Activated T-helper 1 cell treated with Interleukin-2 at 50 U/mL for 16 hours (primary cell): Measurements from ENCODE around the gene FLT1.

Experiments
- DNase-seq: peaks from one replicate; pipeline ENCODE4 v3.0.0-alpha.2; 2020; ENCODE audit warnings: low read depth

Gene FLT1

DNA sequence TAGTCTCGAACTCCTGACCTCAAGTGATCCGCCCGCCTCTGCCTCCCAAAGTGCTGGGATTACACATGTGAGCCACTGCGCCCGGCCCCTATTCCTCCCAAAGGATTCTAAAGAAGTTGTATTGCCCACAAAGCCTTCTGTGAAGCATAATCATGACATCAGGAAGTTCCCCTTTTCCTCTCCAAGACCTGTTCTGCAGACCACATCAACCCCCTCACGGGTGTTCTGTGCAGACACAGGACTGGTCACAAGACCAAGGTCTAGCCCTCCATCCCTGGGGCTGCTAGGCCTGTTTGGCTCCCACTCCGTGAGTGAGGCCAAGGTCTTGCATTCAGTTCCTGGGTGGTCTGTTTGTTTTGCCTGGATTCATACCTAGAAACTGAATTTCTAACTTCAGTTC is 178.1 kb downstream of the FLT1 start:
- no peak for DNase-seq

DNA sequence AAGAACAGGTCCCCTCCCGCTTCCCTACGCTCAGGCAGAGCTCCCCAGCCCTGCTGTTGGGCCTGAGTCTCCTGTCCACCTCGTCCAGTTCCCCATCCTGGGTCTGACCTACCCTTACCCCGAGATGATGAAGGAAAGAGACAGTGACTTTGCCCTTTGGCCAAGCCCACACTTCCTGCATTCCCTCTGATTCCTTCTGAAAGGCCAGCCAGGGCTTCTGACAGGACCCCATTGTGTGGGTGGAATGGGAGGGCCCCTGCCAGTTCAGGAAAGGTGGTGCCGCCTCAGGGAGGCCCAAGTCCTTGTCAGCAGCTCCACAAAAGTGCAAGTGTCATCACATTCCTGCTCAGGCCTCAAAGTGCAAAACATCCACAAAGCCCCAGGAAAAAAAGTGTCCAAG is 178.8 kb downstream of the FLT1 start:
- DNase-seq = no peak

DNA sequence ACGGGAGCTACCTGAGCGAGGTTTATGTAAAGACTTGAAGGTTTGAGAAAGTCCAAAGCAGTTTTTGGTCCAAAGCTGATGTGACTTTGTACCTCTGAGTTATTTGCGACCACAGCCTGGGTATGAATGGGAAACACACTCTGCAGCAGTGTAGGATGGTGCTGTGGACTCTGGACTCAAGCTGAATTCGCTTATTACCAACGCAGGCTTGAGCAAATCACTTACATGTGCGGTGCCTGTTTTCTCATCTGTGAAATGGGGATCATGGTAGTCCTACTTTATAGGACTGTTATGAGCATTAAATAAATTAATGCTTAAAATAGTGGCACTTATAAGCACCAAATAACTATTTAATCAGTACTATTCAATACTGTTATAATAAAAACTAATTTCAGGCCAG is 180.0 kb downstream of the FLT1 start:
- no peak for DNase-seq

DNA sequence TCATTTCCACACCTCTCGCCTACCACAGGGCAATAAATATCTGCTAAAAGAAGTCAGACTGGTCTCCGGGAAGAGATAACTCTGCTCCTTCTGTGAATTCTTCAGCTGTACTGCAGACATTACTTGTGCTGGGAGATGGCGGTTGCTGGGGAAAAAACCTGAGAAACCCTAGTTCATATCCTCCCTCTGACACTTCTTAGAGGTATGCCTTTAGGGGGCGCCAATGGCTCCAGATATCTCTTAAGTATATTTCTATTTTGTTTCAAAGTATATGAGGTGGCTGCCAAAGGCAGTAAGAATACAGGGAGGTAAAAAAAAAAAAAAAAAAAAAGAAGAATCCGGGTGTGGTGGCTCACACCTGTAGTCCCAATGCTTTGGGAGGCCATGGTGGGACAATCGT is 181.3 kb downstream of the FLT1 start:
- DNase-seq = no peak

DNA sequence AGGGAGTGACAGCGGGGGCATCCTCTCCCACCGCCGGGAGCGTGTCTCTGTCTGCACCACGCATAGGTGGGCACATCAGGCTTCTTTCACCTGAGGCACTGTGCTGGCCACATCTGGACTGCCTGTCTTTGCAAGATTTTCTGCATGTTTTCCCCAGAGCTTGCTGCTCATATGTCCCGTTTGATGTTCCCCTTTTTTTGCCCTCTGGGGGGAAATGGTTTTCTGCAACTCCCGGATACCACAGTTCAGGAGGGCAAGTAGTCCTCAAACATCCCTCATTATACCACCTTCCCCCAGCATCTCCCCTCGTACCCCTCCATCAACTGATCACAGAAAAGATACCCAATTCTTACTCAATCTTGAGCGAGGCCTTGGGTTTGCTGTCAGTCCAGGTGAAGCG is 188.6 kb downstream of the FLT1 start:
- no peak for DNase-seq

DNA sequence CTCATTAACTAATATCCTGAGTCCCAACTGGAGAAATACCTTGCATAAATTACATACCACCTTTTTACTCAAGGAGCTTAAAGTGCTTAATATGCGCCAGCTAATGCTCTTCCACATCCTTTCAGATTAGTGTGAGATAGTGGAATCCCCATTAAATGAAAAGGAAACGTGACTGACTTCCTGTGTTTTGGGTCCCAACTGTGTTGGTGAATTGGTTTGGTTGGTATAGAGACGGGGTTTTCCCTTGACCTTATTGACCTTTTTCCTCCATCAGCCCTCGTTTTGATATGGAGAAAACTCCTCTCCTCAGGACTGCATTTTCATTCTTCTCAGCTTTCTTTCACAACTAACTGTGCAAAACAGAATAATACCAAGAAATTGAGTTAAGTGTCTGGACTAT is 193.1 kb downstream of the FLT1 start:
- DNase-seq = no peak

DNA sequence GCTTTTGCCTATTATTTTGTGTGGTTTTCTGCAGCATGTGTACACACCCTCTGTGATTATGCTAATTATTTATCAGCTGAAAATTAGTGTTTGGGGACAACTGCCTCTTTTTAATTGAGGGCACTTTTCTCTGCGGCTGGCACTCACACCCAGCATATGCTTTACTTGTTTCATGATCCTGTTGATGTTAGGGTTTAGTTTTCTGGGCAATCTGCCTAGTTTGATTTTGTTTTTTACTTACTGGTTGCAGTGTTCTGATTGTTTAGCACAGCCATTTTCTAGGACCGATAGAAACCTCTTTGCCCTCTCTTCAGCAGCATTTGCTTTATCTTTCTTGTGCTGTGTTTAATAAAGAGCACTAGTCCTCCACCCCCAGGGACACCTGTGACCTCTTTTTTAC is 195.0 kb downstream of the FLT1 start:
- no peak for DNase-seq

DNA sequence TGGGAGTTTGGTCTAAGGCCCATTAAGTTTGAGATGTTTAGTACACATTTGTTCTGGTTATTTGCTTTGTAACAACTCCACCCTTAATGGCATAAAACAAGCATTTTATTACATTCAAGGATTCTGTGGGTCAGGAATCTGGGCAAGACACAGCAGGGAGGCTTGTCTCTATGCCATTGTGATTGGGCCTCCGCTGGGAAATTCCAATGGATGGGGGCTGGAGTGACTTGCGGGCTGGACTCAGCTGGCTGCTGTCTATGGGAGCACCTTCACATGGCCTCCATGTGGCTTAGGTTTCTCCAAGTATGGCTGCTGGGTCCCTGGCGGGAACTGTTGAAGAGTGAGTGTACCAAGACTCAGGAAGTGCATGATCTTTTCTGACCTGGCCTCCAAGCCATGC is 197.6 kb downstream of the FLT1 start:
- DNase-seq = no peak

DNA sequence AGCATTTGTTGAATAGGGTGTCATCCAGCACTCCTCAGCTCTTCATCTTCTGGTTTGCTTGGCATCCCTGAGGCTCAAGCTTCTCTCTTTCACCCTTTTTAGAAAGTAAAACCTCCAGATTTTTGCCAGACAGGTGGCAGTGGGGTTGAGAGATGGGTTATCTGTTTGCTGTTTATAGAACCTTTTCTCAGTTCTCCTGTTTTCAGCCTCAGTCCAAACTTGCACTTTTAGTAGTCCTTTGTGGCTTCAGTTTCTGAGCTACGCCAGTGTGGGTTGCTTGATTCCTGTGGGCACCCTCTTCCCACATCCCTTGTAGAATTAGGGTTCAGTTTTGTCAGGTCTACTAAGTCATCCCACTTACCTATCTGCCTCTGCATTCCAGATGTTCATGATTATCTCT is 208.7 kb downstream of the FLT1 start:
- no peak for DNase-seq

DNA sequence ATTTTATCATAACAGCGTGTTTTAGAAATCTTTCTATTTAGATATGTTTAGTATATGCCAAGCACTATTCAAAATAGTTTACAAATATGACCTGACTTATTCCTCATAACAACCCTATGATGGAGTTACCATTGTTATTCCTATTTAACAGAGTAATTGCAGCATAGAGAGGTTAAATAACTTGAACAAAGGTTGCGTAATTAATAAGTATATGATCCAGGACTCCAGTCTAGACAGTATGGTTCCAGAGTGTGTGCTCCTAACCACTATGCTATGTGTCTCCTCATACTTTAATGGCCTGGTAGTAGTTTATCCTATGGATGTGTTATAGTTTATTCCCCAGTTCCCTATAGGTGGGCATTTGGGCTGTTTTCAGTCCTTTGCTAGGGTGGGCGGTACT is 211.3 kb downstream of the FLT1 start:
- DNase-seq = no peak

DNA sequence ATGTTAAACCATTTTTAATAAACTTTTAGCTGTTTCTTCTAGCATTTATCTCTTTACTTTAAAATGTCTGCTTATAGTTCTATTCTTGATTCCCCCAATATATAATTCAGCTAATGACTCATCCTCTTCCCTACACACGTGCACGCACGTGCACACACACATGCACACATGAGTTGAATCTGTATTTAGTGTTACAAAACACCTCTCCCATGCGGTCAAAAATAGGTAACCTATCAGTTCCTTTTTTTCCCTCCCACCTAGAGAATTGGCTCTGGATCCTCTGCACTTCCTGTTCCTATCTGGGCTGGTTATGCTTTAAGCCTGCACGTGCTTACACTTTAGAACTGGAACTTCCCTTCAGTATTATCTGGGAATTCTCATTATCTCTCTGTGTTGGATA is 212.5 kb downstream of the FLT1 start:
- DNase-seq = no peak

DNA sequence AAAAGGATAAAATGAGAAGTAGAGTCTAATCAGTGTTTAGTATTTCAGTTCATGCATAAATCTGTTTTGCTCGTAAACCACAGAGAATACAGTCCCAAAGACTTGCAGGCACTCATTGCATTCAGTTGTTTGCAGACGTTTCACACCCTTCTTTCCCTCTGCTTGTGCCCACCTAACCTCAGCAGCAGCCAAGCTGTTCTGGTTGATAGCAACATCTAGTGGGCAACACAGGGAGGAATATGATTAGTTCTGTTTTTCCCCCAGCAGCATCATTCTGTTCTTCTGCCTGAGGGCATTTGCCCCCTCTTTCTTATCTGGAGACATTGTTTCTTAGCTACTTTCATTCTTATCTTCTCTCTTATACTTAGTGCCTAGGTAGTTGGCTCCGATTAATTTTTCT is 221.0 kb downstream of the FLT1 start:
- DNase-seq = no peak

DNA sequence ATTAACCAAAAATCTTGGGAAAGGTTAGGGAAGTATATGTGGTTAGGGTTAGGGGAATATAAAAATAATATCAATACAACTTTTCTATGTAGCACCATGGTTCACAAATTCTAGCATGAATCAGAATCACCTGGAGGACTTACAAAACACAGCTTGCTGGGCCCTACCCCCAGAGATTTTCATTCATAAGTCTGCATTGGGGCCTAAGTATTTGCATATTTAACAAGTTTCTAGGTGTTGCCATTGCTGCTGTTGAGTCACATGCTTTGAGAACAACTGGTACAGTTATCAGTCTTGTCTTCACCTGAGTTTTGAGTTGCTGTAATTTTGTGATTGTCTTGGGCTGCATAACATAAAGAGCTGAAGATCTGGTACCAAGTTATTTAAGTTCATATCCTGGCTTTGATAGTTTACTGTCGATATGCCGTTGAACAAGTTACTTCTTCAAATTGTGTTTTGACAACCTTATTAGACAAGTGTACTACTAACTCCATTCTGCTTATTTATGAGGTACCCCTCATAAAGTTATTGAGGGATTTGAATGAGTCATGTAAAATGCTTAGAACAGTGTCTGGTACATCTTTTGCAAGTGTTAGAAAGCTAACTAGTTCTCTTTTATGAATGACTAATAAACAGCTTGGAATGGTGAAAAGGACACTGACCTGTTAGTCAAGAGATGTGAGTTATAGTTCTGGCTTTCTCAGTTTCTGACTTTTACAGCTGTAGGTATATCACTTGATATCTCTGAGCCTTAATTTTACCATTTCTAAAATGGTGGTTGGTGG is 223.7 kb downstream of the FLT1 start:
- DNase-seq = no peak

DNA sequence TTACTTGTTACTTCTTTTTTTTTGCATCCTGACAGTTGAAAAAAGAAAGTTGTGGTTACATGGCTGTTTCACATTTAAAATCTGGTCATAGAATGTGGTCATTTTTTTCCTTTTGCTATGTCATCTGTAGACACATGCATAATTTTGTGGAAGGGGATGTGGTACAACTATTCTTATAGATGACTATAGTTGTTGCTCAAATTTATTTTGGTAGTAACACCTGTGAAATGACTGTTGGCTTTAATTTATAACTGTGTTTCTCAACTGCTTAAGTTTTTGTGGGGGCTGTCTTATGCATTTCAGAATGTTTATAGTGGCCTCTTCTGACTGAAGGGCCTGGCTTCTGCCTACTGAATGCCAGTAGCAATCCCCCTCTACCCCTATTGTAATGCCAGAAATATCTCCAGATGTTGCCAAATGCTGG is 226.1 kb downstream of the FLT1 start:
- no peak for DNase-seq

DNA sequence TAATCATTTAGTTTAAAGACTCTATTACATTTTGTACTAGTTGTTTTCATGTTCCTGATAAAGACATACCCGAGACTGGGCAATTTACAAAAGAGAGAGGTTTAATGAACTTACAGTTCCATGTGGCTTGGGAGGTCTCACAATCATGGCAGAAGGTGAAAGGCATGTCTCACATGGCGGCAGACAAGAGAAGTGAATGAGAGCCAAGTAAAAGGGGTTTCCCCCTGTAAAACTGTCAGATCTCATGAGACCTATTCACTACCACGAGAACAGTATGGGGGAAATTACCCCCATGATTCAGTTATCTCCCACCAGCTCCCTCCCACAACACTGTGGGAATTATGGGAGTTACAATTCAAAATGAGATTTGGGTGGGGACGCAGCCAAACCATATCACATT is 227.4 kb downstream of the FLT1 start:
- DNase-seq = no peak

DNA sequence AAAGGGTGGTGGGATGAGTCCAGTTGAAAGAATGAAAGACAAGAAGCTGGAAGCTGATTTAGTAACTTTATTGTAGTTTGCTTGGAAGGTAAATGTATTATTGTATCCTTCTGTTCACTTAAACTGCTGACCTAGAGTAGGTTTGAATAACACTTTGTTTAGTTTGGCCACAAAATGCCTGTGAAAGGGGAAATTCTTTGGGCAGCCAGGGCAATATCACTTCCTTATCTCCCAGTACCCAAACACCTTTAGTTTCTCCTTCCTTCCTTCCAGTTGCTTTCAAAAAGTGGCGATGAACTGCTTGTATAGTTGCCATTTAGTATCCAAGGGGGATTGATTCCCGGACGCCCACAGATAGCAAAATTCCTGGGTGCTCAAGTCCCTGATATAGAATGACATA is 236.5 kb downstream of the FLT1 start:
- DNase-seq = no peak

DNA sequence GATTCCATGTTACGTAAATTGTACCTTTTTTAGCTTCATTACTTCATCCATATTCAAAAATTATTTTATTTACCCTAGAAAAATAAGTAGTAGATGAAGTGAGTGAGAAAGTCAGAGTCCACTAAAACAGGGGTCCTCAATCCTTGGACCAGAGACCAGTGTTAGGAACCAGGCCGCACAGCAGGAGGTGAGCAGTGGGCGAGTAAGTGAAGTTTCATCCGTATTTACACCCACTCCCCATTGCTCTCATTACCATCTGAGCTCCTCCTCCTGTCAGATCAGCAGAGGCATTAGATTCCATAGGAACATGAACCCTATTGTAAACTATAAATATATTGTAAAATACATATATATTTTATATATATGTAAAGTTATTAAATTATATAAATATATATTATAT is 237.6 kb downstream of the FLT1 start:
- DNase-seq = no peak

DNA sequence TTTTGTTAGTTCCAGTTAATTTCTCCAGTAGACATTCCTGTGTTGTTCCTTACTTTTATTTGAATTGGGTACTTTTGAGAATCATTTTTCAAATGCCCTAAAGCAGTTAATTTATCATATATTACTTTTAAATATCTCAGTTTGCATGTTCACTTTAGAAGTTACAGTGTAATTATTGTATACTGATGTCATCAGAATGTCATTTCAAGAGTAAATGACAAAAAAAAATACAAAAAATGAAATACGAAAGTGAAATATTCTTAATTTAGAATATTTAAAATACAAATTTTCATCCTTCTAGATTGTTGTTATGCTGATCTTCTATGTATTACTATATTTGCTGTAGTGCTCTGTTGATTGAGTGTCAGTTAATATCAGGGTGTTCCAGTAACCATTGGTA is 242.4 kb downstream of the FLT1 start:
- no peak for DNase-seq

DNA sequence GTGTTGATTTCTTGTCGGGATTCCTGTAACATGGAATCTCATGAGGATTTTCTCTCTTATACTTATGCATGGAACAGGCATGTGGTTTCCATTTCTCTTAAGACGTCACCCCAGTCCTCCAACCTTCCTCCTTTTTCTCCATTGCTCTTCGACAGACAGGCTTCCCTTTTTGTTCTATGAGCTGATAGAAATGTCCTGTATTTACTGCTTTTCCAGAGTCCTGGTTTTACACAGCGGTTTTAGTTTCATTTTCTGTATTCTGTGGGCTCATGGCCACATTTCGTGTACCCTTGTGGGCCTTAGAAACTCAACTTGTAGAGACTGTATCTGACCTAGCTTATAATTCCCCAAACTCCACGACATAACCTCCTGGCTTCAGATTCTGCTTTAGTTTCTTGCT is 243.5 kb downstream of the FLT1 start:
- DNase-seq = no peak

DNA sequence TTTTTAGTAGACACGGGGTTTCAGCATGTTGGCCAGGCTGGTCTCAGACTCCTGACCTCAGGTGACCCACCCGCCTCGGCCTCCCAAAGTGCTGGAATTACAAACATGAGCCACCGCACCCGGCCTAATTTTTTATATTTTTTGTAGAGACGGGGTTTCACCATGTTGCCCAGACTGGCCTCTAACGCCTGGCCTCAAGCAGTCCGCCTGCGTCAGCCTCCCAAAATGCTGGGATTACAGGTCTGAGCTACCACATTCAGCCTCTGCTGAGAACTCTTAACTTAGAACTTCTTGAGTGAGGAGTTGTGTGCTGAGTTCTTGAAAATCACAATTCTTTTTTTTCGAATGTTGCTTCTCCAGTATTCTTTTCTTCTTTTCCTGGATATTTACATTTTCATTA is 244.4 kb downstream of the FLT1 start:
- no peak for DNase-seq
